ENCODE measurements around the gene ARHGAP26.
"Not testable (repeated sequence)": the region's sequence is repeated elsewhere in the genome, so short reads cannot be mapped to it uniquely, and the experiment has no call there.

ARHGAP26 gene

GRCh38 chr5:142911775-142912174 lies 141.6 kb downstream of the ARHGAP26 start:
- no peak for DNase-seq

GRCh38 chr5:142913728-142914338 lies 143.7 kb downstream of the ARHGAP26 start:
- no peak for DNase-seq

GRCh38 chr5:142915038-142915437 lies 144.9 kb downstream of the ARHGAP26 start:
- DNase-seq, result no peak

- DNase-seq, result peak in 1 of 2 experiments; percentile 18
Observed at GRCh38 chr5:142915813-142916424, 145.7 kb downstream of the ARHGAP26 start.

- no peak for DNase-seq
Observed at GRCh38 chr5:142918959-142919635, 148.9 kb downstream of the ARHGAP26 start.

GRCh38 chr5:142920849-142921612 lies 150.9 kb downstream of the ARHGAP26 start:
- DNase-seq, result no peak

GRCh38 chr5:142922223-142922952 lies 152.2 kb downstream of the ARHGAP26 start:
- DNase-seq, result no peak

GRCh38 chr5:142924135-142924883 lies 154.1 kb downstream of the ARHGAP26 start:
- no peak for DNase-seq

- no peak for DNase-seq
Observed at GRCh38 chr5:142925795-142926194, 155.6 kb downstream of the ARHGAP26 start.

GRCh38 chr5:142926549-142926948 lies 156.4 kb downstream of the ARHGAP26 start:
- DNase-seq, result no peak

- DNase-seq, result not testable (repeated sequence)
Observed at GRCh38 chr5:142928999-142929398, 158.8 kb downstream of the ARHGAP26 start.

- DNase-seq, result no peak
Observed at GRCh38 chr5:142929587-142929986, 159.4 kb downstream of the ARHGAP26 start.

- no peak for DNase-seq
Observed at GRCh38 chr5:142930395-142931110, 160.4 kb downstream of the ARHGAP26 start.

- no peak for DNase-seq
Observed at GRCh38 chr5:142931896-142932686, 161.9 kb downstream of the ARHGAP26 start.

- DNase-seq, result no peak
Observed at GRCh38 chr5:142934051-142934762, 164.0 kb downstream of the ARHGAP26 start.

GRCh38 chr5:142935014-142935413 lies 164.8 kb downstream of the ARHGAP26 start:
- DNase-seq, result no peak

GRCh38 chr5:142937374-142937773 lies 167.2 kb downstream of the ARHGAP26 start:
- DNase-seq, result no peak

- DNase-seq, result no peak
Observed at GRCh38 chr5:142938266-142938880, 168.2 kb downstream of the ARHGAP26 start.

- no peak for DNase-seq
Observed at GRCh38 chr5:142939006-142939405, 168.8 kb downstream of the ARHGAP26 start.
